Measurements from ENCODE around the gene MACC1.

MACC1 gene

GRCh38 chr7:20236790-20237189, 19.6 kb upstream of the MACC1 start:
- no peak overlapping the region for H3K27ac ChIP-seq
- no peak for TF ChIP-seq CTCF (conservative IDR thresholded peaks at IDR 0.05)
- no peak for TF ChIP-seq ZFX (IDR thresholded peaks at IDR 0.05)

DNA sequence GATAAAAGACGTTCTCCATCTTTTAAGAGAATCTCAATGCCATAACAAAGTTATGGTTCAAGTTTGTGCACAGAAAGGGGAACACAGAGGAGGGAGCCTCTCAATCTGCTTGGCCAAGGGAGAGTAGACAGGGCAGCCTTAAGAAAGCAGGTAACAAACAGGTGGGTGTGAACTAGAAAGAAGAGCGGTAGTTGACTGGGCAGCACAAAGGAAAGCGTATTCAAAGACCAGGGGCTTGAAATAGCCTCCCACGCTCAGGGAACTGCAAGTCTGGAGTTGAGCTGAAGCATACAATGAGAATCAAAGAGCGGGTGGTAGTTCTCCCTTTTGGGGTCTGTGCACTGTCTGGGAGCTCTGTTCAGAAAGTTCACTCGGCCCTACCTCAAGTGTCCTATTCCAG, 18.9 kb upstream of the MACC1 start:
- no peak for TF ChIP-seq CTCF (conservative IDR thresholded peaks at IDR 0.05)
- no peak for TF ChIP-seq ZFX (IDR thresholded peaks at IDR 0.05)
- no peak overlapping the region for H3K27ac ChIP-seq

GRCh38 chr7:20235288-20235687, 18.1 kb upstream of the MACC1 start:
- TF ChIP-seq ZFX (IDR thresholded peaks at IDR 0.05) (no peak), CTCF (conservative IDR thresholded peaks at IDR 0.05) (no peak)
- no peak overlapping the region for H3K27ac ChIP-seq

DNA sequence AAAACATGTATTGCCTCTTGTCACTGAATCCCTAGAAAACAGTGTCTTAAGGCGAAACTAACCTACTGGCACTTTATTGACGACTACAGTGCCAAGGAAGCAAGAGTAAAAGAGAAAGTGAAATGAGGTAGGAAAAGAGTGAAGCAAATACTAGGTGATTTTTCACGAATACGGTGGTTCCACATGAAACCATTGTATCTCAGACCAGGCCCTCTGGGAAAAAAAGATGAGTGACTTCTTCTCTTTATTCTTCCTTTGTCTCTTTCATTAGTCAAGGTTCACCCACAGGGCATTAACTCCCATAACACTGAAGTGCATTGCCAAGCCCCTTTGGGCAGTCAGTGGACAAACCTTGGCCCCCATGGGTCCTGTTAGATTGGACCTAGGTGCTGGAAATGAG, 16.2 kb upstream of the MACC1 start:
- TF ChIP-seq CTCF (conservative IDR thresholded peaks at IDR 0.05) (no peak), ZFX (IDR thresholded peaks at IDR 0.05) (no peak)
- no peak overlapping the region for H3K27ac ChIP-seq

DNA sequence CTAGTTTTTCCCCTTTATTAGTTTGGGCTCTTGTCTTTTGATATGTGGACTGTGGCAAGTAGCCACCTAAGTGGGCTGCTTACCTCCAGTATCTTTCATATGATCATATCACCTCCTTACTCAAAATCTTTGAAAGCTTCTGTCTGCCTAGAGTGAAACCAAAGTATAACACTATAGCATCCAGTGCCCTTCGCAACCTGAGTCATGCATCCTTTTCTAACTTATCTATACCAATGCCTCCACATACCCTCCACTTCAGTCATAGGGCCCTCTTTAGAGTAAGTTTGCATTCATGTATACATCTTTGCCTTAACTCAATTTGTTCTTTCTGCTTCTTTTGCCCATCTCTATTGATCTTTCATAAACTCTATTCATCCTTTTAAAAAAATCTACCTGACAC, 15.7 kb upstream of the MACC1 start:
- TF ChIP-seq CTCF (conservative IDR thresholded peaks at IDR 0.05): no peak
- TF ChIP-seq ZFX (IDR thresholded peaks at IDR 0.05): no peak

GRCh38 chr7:20229646-20230500, 12.7 kb upstream of the MACC1 start:
- TF ChIP-seq CTCF (conservative IDR thresholded peaks at IDR 0.05): no peak
- no peak for TF ChIP-seq ZFX (IDR thresholded peaks at IDR 0.05)
- no peak overlapping the region for H3K27ac ChIP-seq

More for the DNA sequence above, 15.7 kb upstream of the MACC1 start:
- no peak overlapping the region for H3K27ac ChIP-seq

- TF ChIP-seq ZFX (IDR thresholded peaks at IDR 0.05) (no peak), CTCF (conservative IDR thresholded peaks at IDR 0.05) (no peak)
- no peak overlapping the region for H3K27ac ChIP-seq
Measured at GRCh38 chr7:20229081-20229480, 11.9 kb upstream of the MACC1 start.

Data from C4-2B (cell line).